IMR-90 (cell line): ENCODE data around the gene FAM20C. TPM values are rescaled to one million over a fixed set of nuclear protein-coding genes. Genes with fewer than 3 reads are reported as not detected.

Experiments used
- ATAC-seq: fragments of 200-7000 bp; cut with Tn5 transposase; 2 replicates; pipeline ENCODE4 v1.9.1; 2020; ENCODE audit warnings: low read depth, mild to moderate bottlenecking, moderate library complexity
- BruUV-seq: library from RNA; stranded (reverse); fragments of 400-500 nt; replicated peaks from 2 replicates; lab custom pipeline; 2021; lab: Mats Ljungman, UMichigan
- CTCF ChIA-PET: fragments of 300-600 bp; formaldehyde crosslinking; extraction: SDS; loops from one replicate; lab custom pipeline; 2021; ENCODE audit warnings: antibody characterized with exemption; lab: Yijun Ruan, JAX
- POLR2A ChIA-PET: fragments of 300-600 bp; sonication (Branson Sonifier 250); formaldehyde crosslinking; loops from one replicate; lab custom pipeline; 2022; ENCODE audit warnings: antibody characterized with exemption; ENCODE audit not compliant: unreplicated experiment; lab: Charles Lee
- DNase-seq: peaks from one replicate; pipeline ENCODE4 v3.0.0; 2013
- H2AFZ ChIP-seq: replicated peaks from 2 replicates; pipeline ENCODE3; 2013; ENCODE audit warnings: low read length, mild to moderate bottlenecking; ENCODE audit not compliant: poor library complexity
- H2AK5ac ChIP-seq: 2 replicates; pipeline ENCODE4 v1.6.1; 2013; ENCODE audit warnings: low read depth, low read length, inconsistent platforms
- H2AK9ac ChIP-seq: replicated peaks from 2 replicates; pipeline ENCODE3; 2013; ENCODE audit warnings: mild to moderate bottlenecking, low read depth, low read length, moderate library complexity; ENCODE audit not compliant: poor library complexity
- H2BK120ac ChIP-seq: 2 replicates; pipeline ENCODE4 v1.6.1; 2013; ENCODE audit warnings: low read depth, low read length, inconsistent platforms
- H2BK15ac ChIP-seq: 3 replicates; pipeline ENCODE4 v1.6.1; 2013; ENCODE audit warnings: low read depth, low read length, inconsistent platforms
- H2BK20ac ChIP-seq: 2 replicates; pipeline ENCODE4 v1.6.1; 2013; ENCODE audit warnings: low read depth, mild to moderate bottlenecking, inconsistent platforms, low read length, moderate library complexity
- H2BK5ac ChIP-seq: 2 replicates; pipeline ENCODE4 v1.6.1; 2013; ENCODE audit warnings: mild to moderate bottlenecking, low read depth, low read length, inconsistent platforms; ENCODE audit not compliant: poor library complexity, severe bottlenecking
- H3K14ac ChIP-seq: replicated peaks from 2 replicates; pipeline ENCODE4 v1.6.1; 2013; ENCODE audit warnings: low read depth, low read length, inconsistent platforms
- H3K18ac ChIP-seq: 2 replicates; pipeline ENCODE4 v1.6.1; 2013; ENCODE audit warnings: low read depth, low read length, control low read depth
- H3K23ac ChIP-seq: 2 replicates; pipeline ENCODE4 v1.6.1; 2013; ENCODE audit warnings: low read depth, low read length, inconsistent platforms
- H3K27ac ChIP-seq: 2 replicates; pipeline ENCODE4 v1.5.1; 2013; ENCODE audit warnings: mild to moderate bottlenecking, control low read depth, low read length; ENCODE audit not compliant: insufficient read depth
- H3K27me3 ChIP-seq: 2 replicates; pipeline ENCODE4 v1.6.1; 2013; ENCODE audit warnings: low read length; ENCODE audit not compliant: control insufficient read depth, insufficient read depth
- H3K36me3 ChIP-seq: 2 replicates; pipeline ENCODE4 v1.6.1; 2013; ENCODE audit warnings: low read length, mixed read lengths; ENCODE audit not compliant: control insufficient read depth, insufficient read depth
- H3K4ac ChIP-seq: 2 replicates; pipeline ENCODE4 v1.6.1; 2013; ENCODE audit warnings: low read depth, low read length, inconsistent platforms
- H3K4me1 ChIP-seq: 2 replicates; pipeline ENCODE4 v1.6.1; 2013; ENCODE audit warnings: low read length, mixed read lengths; ENCODE audit not compliant: control insufficient read depth, insufficient read depth
- H3K4me2 ChIP-seq: 2 replicates; pipeline ENCODE4 v1.6.1; 2013; ENCODE audit warnings: low read depth, mild to moderate bottlenecking, control low read depth, low read length, moderate library complexity
- H3K4me3 ChIP-seq: 2 replicates; pipeline ENCODE4 v1.5.1; 2013; ENCODE audit warnings: low read depth, mild to moderate bottlenecking, control low read depth, low read length, moderate library complexity; ENCODE audit not compliant: insufficient read depth
- H3K56ac ChIP-seq: 2 replicates; pipeline ENCODE4 v1.6.1; 2013; ENCODE audit warnings: low read length, inconsistent platforms; ENCODE audit not compliant: insufficient read depth; ENCODE audit errors: extremely low read depth
- H3K79me1 ChIP-seq, 2 experiments: 2 replicates each; pipeline ENCODE4 v1.6.1; 2013; ENCODE audit warnings: low read length in 2 of 2, inconsistent platforms in 1 of 2, low read depth in 1 of 2
- H3K9ac ChIP-seq: 2 replicates; pipeline ENCODE4 v1.6.1; 2013; ENCODE audit warnings: low read depth, low read length, control low read depth
- H3K9me1 ChIP-seq: 2 replicates; pipeline ENCODE4 v1.6.1; 2013; ENCODE audit warnings: low read length, inconsistent platforms; ENCODE audit not compliant: insufficient read depth
- H3K9me3 ChIP-seq: 2 replicates; pipeline ENCODE4 v1.6.1; 2013; ENCODE audit warnings: low read length; ENCODE audit not compliant: control insufficient read depth, insufficient read depth
- H4K20me1 ChIP-seq: 2 replicates; pipeline ENCODE4 v1.6.1; 2013; ENCODE audit warnings: low read length, inconsistent platforms; ENCODE audit not compliant: insufficient read depth
- H4K5ac ChIP-seq: 2 replicates; pipeline ENCODE4 v1.6.1; 2013; ENCODE audit warnings: mild to moderate bottlenecking, low read depth, low read length, control low read depth
- H4K8ac ChIP-seq, 2 experiments: 2 replicates each; pipeline ENCODE4 v1.6.1; 2013; ENCODE audit warnings: low read depth in 2 of 2, low read length in 2 of 2, control low read depth in 1 of 2, inconsistent platforms in 1 of 2
- H4K91ac ChIP-seq: 2 replicates; pipeline ENCODE4 v1.6.1; 2013; ENCODE audit warnings: low read depth, low read length, inconsistent platforms; ENCODE audit not compliant: insufficient read depth
- BHLHE40 ChIP-seq: fragments of 150-350 bp; IDR thresholded peaks from 2 replicates; pipeline ENCODE4 v1.6.1; 2016; ENCODE audit warnings: mild to moderate bottlenecking, low read depth, low read length
- CEBPB ChIP-seq: IDR thresholded peaks from 2 replicates; pipeline ENCODE4 v1.6.1; 2012; ENCODE audit warnings: low read depth, low read length, improper control_type of control experiment
- FOS ChIP-seq: fragments of 150-350 bp; IDR thresholded peaks from 2 replicates; pipeline ENCODE4 v1.6.1; 2016; ENCODE audit warnings: low read depth, low read length
- MAFK ChIP-seq: IDR thresholded peaks from 2 replicates; pipeline ENCODE4 v1.6.1; 2012; ENCODE audit warnings: low read depth, low read length, improper control_type of control experiment
- RAD21 ChIP-seq: IDR thresholded peaks from 2 replicates; pipeline ENCODE4 v1.6.1; 2012; ENCODE audit warnings: low read length, improper control_type of control experiment
- RCOR1 ChIP-seq: IDR thresholded peaks from 2 replicates; pipeline ENCODE4 v1.6.1; 2012; ENCODE audit warnings: mild to moderate bottlenecking, low read length, improper control_type of control experiment; ENCODE audit not compliant: insufficient replicate concordance
- RFX5 ChIP-seq: IDR thresholded peaks from 2 replicates; pipeline ENCODE4 v1.8.0; 2012; ENCODE audit warnings: low read depth, mild to moderate bottlenecking, low read length, moderate library complexity
- SMC3 ChIP-seq: fragments of 150-350 bp; IDR thresholded peaks from 2 replicates; pipeline ENCODE4 v1.6.1; 2016; ENCODE audit warnings: low read depth, mild to moderate bottlenecking, antibody characterized with exemption, low read length, moderate library complexity
- USF2 ChIP-seq: fragments of 150-350 bp; IDR thresholded peaks from 2 replicates; pipeline ENCODE4 v1.6.1; 2017; ENCODE audit warnings: mild to moderate bottlenecking, antibody characterized with exemption, low read length, low read depth
- WGBS, 2 experiments: methylation state at CpG; one replicate each; pipeline versions ENCODE4 v1.1.5 to v1.1.7; 2013; ENCODE audit warnings: missing lambda C conversion rate in 2 of 2; ENCODE audit not compliant: insufficient read length in 1 of 2; ENCODE audit errors: extremely low coverage in 2 of 2; 5-methylcytosine and 5-hydroxymethylcytosine counted together
- dilution Hi-C: fragments of 300-500 bp; cut with HindIII; formaldehyde crosslinking; loops from one replicate; pipeline ENCODE4 v1.14.3; 2018; ENCODE audit warnings: low sequenced_read_pairs; ENCODE audit not compliant: unreplicated experiment
- in situ Hi-C: fragments of 300-500 bp; cut with MboI; formaldehyde crosslinking; loops from 3 replicates; pipeline ENCODE4 v1.14.3; 2019; ENCODE audit warnings: low sequenced_read_pairs, inconsistent platforms, mixed read lengths
- intact Hi-C: fragments of 100-400 bp; cut with micrococcal nuclease; formaldehyde crosslinking; loops from 2 replicates; pipeline ENCODE4 v1.10.0; 2022
- polyA plus RNA-seq, 3 experiments: library from polyadenylated mRNA; depleted of rRNA; stranded (reverse); fragments of >200 nt; gene quantifications; 2 replicates each; pipeline ENCODE4 v1.2.3, GENCODE V29; 2012; ENCODE audit warnings: low replicate concordance in 1 of 3
- total RNA-seq: library from RNA; depleted of rRNA; stranded (reverse); fragments of >200 nt; gene quantifications from 2 replicates; pipeline ENCODE4 v1.2.3, GENCODE V29; 2012

Gene FAM20C
- total and polyA plus RNA-seq, 2 of the 4 experiments (the other 2 are of a cell fraction) = 7.7 to 36.6 TPM

GRCh38 chr7:265192-265997 lies 73.0 kb downstream of the FAM20C start (continued):
- TF ChIP-seq USF2 = no peak

GRCh38 chr7:265998-266850 lies 73.9 kb downstream of the FAM20C start:
- H4K5ac ChIP-seq = no peak overlapping the region
- H3K36me3 ChIP-seq = peaks cover 4% of the 10 kb centered on the region; the same call in 1 of the 2 replicates
- H4K20me1 ChIP-seq = peaks cover 7% of the 10 kb centered on the region
- no peak overlapping the region for H3K56ac ChIP-seq
- no peaks in the 10 kb centered on the region for H3K4me1 ChIP-seq
- H3K18ac ChIP-seq = no peak overlapping the region
- no TSS peak for BruUV-seq
- H2BK20ac ChIP-seq = no peak overlapping the region
- peak; percentile 3 for ATAC-seq
- H3K4ac ChIP-seq = no peak overlapping the region
- H2BK15ac ChIP-seq = no peak overlapping the region
- H3K79me1 ChIP-seq = no peaks in the 10 kb centered on the region
- no peak overlapping the region for H3K23ac ChIP-seq
- in situ Hi-C loops (no loop called here), dilution Hi-C loops (no loop called here), intact Hi-C loops (no loop called here)
- no peak overlapping the region for H2AFZ ChIP-seq
- H3K27me3 ChIP-seq = peaks cover 3% of the 10 kb centered on the region
- H2AK9ac ChIP-seq = no peak overlapping the region
- ChIA-PET POLR2A (no interaction called here), CTCF (no interaction called here)
- no peaks in the 10 kb centered on the region for H3K9me1 ChIP-seq
- TF ChIP-seq BHLHE40 (no peak), USF2 (no peak), RAD21 (no peak), RCOR1 (no peak), MAFK (no peak), SMC3 (no peak), CEBPB (no peak), FOS (no peak), RFX5 (no peak)
- H3K9me3 ChIP-seq = peaks cover 23% of the 10 kb centered on the region
- H3K27ac ChIP-seq = no peak overlapping the region
- H3K4me3 ChIP-seq = no peak overlapping the region
- no peak overlapping the region for H4K91ac ChIP-seq
- WGBS, 2 experiments = 84% methylated on average over 11 of the region's 22 CpGs; no CpG with 5 or more reads in 1 of the 2 experiments
- no peak for DNase-seq
- no peak overlapping the region for H3K4me2 ChIP-seq
- H2BK5ac ChIP-seq = no peak overlapping the region
- H3K14ac ChIP-seq = no peak overlapping the region
- H2BK120ac ChIP-seq = no peak overlapping the region
- H4K8ac ChIP-seq = no peak overlapping the region
- no peak overlapping the region for H2AK5ac ChIP-seq
- H3K9ac ChIP-seq = no peak overlapping the region
